HG03159 (cell line): ENCODE results near the gene PGAP6.
"Not testable (repeated sequence)": the region's sequence is repeated elsewhere in the genome, so short reads cannot be mapped to it uniquely, and the experiment has no call there.

Experiments
- ATAC-seq: cut with Tn5 transposase; IDR thresholded peaks from one replicate; pipeline ENCODE4 v1.9.1; 2021; ENCODE audit warnings: mild to moderate bottlenecking, moderate library complexity; ENCODE audit not compliant: unreplicated experiment

Gene PGAP6

GRCh38 chr16:379961-380761 is 1.6 kb downstream of the PGAP6 start:
- no peak for ATAC-seq

DNA sequence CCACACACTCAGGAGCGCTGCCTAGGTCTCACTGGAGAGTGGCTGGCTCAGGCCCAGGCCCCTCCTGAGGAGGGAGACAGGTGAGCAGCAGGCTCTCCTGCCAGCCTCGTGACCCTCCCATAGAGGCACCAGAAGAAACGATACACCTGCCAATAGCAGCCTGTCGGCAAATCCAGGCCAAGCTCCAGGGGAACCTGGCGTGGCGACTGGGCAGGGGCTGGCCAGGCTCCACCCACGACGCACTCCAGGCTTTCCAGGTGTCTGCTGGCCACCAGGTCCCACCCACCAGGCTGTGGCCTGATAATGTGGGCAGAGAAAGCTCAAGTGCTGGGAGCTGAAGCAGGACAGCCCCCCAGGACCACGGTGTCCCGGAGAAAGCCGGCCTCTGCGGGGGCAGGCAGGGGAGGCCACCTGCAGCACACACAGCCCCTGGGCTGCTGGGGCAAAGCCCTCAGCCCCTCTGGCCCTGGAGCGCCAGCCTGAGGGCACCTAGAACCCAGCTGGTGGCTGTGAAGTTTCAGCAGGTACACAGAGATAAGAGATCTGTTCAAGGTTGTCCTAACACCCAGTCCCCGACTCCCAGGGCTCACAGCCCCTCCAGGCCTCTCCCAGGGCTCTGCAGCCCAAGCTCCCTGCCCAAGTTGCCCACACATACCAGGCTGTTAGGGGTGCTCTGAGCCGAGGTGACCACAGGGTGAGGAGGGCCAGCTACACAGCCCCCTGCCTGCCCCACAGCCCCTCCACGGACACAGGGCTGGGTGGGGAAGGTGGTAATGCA is 2.4 kb downstream of the PGAP6 start:
- ATAC-seq = no peak

GRCh38 chr16:378821-379182 is 3.0 kb downstream of the PGAP6 start:
- ATAC-seq = no peak

GRCh38 chr16:378113-378820 is 3.5 kb downstream of the PGAP6 start:
- not testable (repeated sequence) for ATAC-seq

- ATAC-seq = no peak
These were observed 4.3 kb downstream of the PGAP6 start for GRCh38 chr16:377419-377951.

DNA sequence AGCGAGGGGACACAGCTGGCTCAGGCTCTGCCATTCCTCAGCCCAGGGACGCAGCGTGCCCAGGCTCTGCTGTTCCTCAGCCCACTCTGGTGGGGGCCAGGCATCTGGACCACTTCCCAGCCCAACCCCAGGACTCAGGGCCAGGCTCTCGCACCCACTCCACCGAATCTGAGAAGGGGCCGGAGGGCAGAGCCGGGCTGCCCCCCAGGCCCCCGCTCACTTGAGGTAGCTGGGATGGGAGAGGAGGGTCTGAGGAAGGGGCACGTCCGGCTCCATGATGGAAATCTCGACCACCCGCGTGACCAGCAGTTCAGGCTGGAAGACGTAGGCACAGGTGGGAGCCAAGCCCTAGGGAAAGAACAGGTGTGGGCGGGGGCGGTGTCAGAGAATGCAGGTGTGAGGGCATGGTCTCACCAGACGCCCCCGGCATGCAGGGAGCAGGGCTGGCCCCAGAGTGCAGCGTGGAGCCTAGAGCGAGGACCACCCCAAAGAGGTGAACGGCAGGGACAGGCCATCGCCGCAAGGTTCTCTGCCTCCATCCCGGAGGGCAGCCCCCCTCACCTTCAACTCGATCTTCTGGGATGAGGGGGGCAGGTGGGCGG is 4.9 kb downstream of the PGAP6 start:
- ATAC-seq = no peak

GRCh38 chr16:375927-376816 is 5.6 kb downstream of the PGAP6 start:
- no peak for ATAC-seq

GRCh38 chr16:375212-375611 is 6.6 kb downstream of the PGAP6 start:
- ATAC-seq = no peak

GRCh38 chr16:374616-374926 is 7.2 kb downstream of the PGAP6 start:
- no peak for ATAC-seq

DNA sequence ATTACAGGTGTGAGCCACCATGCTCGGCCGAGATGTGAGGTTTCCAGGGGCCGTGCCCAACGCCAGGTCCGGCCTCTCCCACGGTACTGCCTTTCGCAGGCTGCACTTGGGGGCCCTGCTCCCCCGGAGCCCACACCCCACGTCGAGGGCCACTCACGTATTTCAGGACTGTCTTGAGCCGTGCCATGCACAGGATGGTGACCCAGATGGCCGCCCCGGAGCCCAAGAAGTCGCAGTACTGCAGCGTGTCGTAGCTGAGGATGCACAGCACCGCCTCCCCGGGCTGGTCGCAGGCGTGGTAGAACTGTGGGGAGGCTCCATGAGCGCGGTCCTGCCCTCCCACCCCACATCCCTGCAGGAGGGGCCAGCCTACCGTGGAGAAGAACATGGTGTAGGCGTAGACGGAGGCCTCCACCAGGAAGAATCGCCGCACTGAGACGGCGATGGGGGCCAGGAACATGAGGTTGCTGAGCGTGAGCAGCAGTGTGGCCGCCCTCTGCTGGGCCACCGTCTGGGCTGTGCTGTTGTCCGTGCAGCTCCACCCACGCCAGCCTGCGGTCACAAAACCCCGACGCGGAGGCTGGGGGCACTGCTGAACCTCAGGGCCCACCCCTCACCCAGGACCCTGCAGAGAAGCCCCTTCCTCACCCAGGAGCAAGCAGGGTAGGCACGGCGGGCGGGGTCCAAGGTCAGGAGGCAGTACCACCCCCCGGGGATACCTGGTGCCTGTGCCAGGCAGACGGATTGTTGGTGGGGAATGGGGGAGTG is 7.7 kb downstream of the PGAP6 start:
- no peak for ATAC-seq

GRCh38 chr16:373020-373598 is 8.7 kb downstream of the PGAP6 start:
- ATAC-seq = no peak

DNA sequence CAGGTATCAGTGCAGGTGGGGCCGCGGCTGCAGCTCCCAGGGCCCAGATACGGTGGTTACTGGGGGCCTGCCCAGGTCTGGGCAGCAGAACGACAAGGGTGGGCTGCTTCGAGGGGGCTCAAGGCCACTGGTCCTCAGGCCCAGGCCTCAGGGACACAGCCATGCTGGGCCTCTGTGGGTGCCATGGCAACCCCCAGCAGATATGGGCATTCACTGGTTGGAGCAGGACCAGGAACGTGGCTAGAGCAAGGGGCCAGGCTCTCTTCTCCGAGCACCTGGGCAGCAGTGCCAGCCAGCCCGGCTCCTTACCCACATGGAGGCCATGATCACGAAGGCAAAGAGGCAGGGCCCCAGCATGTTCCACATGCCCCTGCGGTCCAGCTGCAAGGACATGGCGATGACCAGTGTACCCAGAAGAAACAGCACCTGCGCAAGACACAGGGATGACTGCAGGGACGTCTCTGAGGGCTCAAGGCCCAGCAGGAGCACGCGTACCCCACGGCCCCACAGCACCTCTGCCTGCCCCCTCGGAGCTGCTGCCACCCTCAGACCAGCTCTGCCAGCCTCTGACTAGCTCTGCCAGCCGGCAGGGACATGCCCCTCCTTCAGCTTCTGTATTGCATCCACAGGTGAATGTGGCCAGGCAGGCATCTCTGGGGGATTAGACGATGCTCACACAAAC is 9.3 kb downstream of the PGAP6 start:
- no peak for ATAC-seq

DNA sequence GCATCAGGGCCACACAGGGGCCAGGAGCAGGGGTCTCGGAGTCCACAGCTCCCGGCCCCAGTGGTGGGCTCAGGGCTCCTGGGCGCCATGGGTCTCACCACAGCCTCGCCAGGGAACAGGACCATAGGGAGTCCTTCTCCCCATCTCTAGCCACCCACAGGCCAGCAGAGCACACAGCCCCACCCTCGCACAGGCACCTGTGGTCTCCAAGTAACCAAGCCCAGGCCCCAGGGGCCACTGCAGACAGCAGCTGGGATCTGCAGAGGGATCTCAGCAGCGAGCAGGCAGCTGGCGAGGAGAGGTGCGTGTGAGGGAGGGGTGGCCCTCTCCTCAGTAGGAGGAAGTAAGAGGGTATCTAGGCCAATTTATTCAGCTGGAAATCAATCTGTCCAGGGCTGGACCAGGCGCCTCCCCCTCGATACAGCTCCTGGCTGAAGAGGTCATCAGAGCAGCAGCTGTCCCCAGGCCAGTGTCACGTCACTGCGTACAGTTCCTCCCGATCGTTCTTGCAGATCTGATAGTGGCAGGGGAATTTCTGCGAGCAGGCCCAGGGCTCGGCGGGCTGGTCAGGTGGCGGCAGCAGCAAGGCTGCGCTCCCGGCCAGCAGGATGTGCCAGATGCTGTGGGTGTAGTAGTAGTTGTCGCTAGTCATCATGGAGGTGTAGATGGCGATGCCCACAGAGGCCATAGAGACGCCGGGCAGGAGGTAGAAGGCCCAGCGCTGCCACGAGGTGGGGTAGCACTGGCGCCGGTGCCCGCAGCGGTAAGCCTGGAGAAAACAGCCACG is 10.1 kb downstream of the PGAP6 start:
- ATAC-seq = no peak

DNA sequence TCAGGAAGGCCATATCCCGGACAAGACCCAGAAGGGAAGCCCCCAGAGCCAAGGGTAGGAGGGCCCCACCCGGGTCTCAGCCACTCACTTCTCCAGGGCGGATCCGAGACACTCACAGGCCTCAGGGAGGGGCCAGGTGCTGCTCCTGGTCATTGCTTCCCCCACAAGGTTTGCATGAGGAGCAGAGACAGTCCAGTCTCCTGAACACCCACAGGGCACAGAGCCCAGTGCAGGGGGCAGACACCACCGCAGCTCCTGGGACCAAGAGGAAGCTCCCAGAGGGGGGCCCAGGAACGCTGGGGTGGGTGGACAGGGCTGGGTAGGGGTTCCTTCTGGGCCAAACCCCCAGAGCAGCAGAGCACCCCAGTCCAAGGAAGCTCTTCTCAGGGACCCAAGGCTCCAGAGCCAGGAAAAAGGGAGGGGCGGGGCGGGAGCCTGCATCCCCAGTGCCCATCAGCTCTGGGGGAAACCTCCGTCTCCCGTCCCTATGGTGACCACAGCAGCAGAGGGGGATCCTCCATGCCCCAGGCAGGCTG is 10.7 kb downstream of the PGAP6 start:
- no peak for ATAC-seq

GRCh38 chr16:370443-370842 is 11.3 kb downstream of the PGAP6 start, which contains the start of gene MRPL28:
TSS of gene MRPL28 (minus strand) at chr16:370538. CDS start at chr16:370218, 320 bp downstream.
- peak; percentile 79 for ATAC-seq

GRCh38 chr16:369866-370436 is 11.8 kb downstream of the PGAP6 start:
- no peak for ATAC-seq

GRCh38 chr16:369275-369865 is 12.4 kb downstream of the PGAP6 start:
- no peak for ATAC-seq
